ENCODE measurements around the gene IRF2BPL.
A peak's percentile ranks its signal among the peaks of the same experiment; 100 is the strongest.

The IRF2BPL gene

GRCh38 chr14:77068517-77069200 is 40.2 kb upstream of the IRF2BPL start:
- no peak overlapping the region for H3K4me3 ChIP-seq (ENCODE audit: low read depth, low read length)
- in situ Hi-C loops (cut with HindIII; ENCODE audit: low sequenced_read_pairs), result no loop called here
- DNase-seq (ENCODE audit: low read depth), result no peak
- no peak for TF ChIP-seq CTCF (IDR thresholded peaks at IDR 0.05; ENCODE audit: low read depth, low read length, missing control alignments)

GRCh38 chr14:77067632-77068516 is 39.4 kb upstream of the IRF2BPL start:
- in situ Hi-C loops (cut with HindIII; ENCODE audit: low sequenced_read_pairs), result no loop called here
- H3K4me3 ChIP-seq (ENCODE audit: low read depth, low read length), result no peak overlapping the region
- no peak for DNase-seq (ENCODE audit: low read depth)
- TF ChIP-seq CTCF (IDR thresholded peaks at IDR 0.05; ENCODE audit: low read depth, low read length, missing control alignments), result peak; percentile 88

GRCh38 chr14:77066578-77067172 is 38.2 kb upstream of the IRF2BPL start:
- DNase-seq (ENCODE audit: low read depth), result no peak
- no peak overlapping the region for H3K4me3 ChIP-seq (ENCODE audit: low read depth, low read length)
- TF ChIP-seq CTCF (IDR thresholded peaks at IDR 0.05; ENCODE audit: low read depth, low read length, missing control alignments), result no peak
- in situ Hi-C loops (cut with HindIII; ENCODE audit: low sequenced_read_pairs), result no loop called here

GRCh38 chr14:77065851-77066577 is 37.5 kb upstream of the IRF2BPL start:
- no peak for DNase-seq (ENCODE audit: low read depth)
- TF ChIP-seq CTCF (IDR thresholded peaks at IDR 0.05; ENCODE audit: low read depth, low read length, missing control alignments), result no peak
- in situ Hi-C loops (cut with HindIII; ENCODE audit: low sequenced_read_pairs), result no loop called here
- no peak overlapping the region for H3K4me3 ChIP-seq (ENCODE audit: low read depth, low read length)

GRCh38 chr14:77064521-77065178 is 36.1 kb upstream of the IRF2BPL start:
- no peak overlapping the region for H3K4me3 ChIP-seq (ENCODE audit: low read depth, low read length)
- DNase-seq (ENCODE audit: low read depth), result no peak
- TF ChIP-seq CTCF (IDR thresholded peaks at IDR 0.05; ENCODE audit: low read depth, low read length, missing control alignments), result no peak
- in situ Hi-C loops (cut with HindIII; ENCODE audit: low sequenced_read_pairs), result no loop called here

Measured in astrocyte of the cerebellum (primary cell).